GM21576 (cell line): ENCODE results near the gene ZNF451.
A peak's percentile ranks its signal among the peaks of the same experiment; 100 is the strongest.
"Not testable (repeated sequence)": the region's sequence is repeated elsewhere in the genome, so short reads cannot be mapped to it uniquely, and the experiment has no call there.

ENCODE experiments used
- ATAC-seq: cut with Tn5 transposase; IDR thresholded peaks from one replicate; pipeline ENCODE4 v1.9.1; 2021; ENCODE audit warnings: mild to moderate bottlenecking, moderate library complexity; ENCODE audit not compliant: unreplicated experiment

The ZNF451 gene

DNA sequence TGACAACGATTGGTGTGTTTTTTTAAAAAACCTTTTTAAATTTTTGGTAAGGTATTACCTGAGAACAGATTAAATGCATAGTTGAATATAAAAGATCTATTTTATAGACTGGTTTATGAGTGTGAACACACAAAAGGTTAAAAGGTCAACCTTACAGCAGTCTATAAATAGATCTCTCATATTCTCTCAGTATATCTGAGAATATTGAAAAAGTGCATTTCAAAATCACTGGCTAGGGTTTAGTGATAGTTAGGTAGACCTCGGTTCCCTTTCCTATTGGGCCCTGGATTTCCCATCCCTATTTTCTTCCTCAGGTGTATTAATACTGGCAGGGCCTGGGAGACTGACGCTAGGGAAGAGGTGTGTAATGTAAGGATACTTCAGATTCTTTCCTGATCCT is 723 bp upstream of the ZNF451 start:
- no peak for ATAC-seq

GRCh38 chr6:57090458-57091067 is 575 bp downstream of the ZNF451 start:
- ATAC-seq: peak; percentile 5

- not testable (repeated sequence) for ATAC-seq
These were observed 1.4 kb downstream of the ZNF451 start for GRCh38 chr6:57091375-57091774.

DNA sequence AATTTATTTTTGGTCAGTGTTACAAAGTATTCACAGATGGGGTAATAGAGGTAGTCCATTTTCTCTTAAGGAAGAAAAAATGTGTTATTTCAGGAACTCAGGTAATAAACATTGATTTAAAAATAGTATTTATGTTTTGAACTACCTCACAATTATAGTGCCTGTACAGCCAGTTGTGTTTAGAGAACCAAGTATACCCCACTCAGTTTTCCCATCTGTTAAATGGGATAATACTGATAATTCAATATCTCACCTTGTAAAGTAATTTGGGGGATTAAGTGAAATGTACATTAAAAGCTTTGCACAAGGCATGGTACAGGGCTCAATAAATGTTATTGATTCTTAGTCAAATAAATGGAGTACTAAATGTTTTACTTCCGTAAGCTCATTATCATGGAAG is 4.7 kb downstream of the ZNF451 start:
- no peak for ATAC-seq

- no peak for ATAC-seq
These were observed 7.6 kb downstream of the ZNF451 start for GRCh38 chr6:57097596-57097995.

DNA sequence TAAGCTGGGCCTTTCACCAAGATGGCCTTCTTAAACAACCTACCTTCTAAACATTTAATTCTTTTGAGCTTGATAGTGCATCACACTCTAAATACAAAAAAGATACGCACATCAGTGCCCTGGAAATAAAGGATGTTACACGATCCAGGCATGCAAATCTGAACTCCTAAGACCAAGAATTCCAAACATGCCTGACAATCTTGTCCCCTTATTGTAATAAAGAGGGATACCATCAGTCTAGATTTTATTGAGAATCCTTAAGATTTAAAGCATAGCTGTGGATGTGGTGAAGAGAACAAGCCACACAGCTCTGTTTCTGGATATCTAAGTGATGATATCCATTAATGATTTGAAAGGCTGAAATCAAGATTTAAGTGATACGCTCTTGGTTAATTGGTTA is 13.0 kb downstream of the ZNF451 start:
- ATAC-seq: no peak

DNA sequence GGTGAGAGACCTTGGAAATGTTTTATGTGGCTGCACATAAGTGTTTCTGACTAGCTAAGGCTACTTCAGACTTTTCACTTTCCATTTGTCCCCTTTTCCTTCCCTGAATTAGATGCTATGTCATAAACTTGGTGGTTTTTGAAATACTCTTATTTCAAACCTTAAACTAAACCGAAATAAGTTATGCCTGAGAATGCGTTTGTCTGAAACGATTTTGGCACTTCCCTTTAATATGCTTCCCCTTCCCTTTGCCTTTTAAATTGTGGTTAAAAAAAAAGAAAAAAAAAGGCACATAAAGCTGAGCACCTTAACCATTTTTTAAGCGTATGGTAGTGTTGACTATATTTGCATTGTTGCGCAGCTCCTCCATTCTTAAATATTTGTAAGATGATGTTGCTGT is 14.3 kb downstream of the ZNF451 start:
- ATAC-seq: no peak

DNA sequence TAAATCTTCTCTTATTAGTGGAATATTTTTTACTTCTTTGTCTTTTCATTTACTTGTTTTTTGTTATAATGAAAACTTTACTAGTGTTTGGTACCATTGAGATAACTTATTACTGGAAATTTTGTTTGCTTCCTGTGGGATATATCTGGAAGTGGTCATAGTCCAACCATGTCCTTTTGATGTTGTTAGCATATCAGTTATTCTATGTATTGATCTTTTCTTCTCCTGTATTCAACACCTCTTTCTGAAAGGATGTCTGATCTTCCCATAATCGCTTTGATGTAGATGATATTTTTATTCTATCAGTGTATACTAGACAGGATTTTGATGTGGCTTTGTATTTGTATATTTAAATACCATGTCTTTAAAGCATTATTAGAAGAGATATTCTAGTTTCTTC is 17.0 kb downstream of the ZNF451 start:
- ATAC-seq: no peak

- peak; percentile 98 for ATAC-seq
These were observed 18.7 kb downstream of the ZNF451 start for GRCh38 chr6:57108691-57109090.

DNA sequence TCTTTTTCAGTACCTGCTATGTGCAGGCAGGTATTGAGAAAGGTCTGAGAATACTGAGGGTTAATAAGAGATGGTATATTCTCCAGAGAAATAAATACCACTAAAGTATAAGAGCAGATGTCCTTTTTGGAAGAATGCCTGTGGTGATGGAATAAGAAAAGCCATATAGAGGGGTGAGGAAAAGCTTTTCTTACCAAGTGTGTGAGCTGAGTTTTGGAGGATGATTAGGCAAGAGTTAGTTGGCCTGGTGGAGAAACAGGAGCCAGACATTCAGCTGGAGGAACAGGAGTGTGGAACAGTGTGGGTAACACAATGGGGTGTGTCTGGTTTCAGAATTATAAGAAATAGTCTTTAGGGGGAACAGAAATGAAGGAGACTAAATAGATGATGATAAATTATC is 19.9 kb downstream of the ZNF451 start:
- ATAC-seq: no peak

- no peak for ATAC-seq
These were observed 23.1 kb downstream of the ZNF451 start for GRCh38 chr6:57113105-57113504.

- no peak for ATAC-seq
These were observed 26.8 kb downstream of the ZNF451 start for GRCh38 chr6:57116776-57117175.

DNA sequence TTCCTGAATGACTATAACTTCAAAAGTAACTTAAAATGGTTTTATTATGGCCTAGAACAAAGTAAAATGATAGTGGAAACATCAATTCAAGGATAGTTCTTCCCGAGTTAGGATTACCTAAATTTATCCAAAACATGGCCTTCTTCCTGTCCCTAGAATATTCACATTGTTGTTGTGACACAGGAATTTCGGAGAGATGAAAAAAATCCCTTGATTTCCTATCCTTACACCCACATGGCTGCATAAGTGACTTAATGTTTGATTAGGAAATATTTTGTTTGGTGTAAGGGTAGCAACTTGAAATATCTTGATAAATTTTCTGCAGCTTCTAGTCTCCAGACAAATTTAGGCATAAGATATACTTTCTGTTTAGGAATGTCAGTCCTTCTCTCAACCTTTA is 27.8 kb downstream of the ZNF451 start:
- no peak for ATAC-seq

DNA sequence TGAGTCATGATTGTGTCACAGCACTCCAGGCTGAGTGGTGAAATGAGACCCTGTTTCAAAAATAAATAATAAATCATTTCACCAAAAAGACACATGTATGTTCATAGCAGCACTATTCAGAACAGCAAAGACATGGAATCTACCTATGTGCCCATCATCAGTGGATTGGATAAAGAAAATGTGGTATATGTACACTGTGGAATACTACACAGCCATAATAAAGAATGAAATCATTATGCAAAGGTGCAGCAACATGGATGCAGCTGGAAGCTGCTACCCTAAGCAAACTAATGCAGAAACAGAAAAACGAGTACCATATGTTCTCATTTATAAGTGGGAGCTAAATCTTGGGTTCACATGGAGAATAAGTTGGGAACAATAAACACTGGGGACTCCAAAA is 33.1 kb downstream of the ZNF451 start:
- ATAC-seq: no peak

GRCh38 chr6:57127763-57128162 is 37.8 kb downstream of the ZNF451 start:
- no peak for ATAC-seq

GRCh38 chr6:57130661-57131177 is 40.7 kb downstream of the ZNF451 start:
- ATAC-seq: no peak

DNA sequence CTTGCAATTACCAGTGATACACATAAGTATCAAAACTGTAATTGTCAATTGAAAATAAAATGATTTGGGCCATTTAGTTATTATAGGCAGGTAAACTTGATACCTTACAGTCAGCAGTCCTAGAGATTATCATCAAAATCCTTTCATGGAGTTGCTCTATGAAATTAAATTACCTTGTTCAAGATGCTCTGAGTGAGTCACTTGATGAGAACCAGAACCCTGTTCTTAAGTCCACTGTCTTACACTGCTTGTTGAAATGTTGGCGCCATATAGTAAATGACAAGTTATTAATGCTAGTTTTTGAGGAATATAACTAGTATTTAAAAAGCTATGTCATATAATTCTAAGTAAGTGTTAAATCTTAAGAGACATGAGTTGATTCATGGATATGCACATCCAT is 45.0 kb downstream of the ZNF451 start:
- no peak for ATAC-seq

GRCh38 chr6:57135885-57136284 is 45.9 kb downstream of the ZNF451 start:
- ATAC-seq: no peak

DNA sequence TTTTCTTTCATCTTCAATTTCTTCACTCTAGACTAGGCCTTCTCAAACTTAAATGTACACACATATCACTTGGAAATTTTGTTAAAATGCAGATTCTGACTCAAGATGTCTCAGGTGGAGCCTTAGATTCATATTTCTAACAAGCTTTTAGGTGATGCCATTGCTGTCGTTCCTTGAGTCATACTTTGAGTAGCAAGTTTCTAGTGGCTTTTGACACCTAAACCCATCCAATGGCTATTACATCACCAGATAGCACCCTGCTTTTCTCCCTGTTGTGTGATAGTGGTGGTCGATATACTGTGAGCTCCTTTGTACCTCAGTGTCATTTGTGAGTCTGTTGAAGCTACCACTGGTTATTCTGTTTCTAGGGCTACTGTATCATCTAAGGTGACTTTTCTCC is 47.4 kb downstream of the ZNF451 start:
- no peak for ATAC-seq

- ATAC-seq: no peak
These were observed 48.0 kb downstream of the ZNF451 start for GRCh38 chr6:57138026-57138425.

- ATAC-seq: no peak
These were observed 51.6 kb downstream of the ZNF451 start for GRCh38 chr6:57141451-57142177.

DNA sequence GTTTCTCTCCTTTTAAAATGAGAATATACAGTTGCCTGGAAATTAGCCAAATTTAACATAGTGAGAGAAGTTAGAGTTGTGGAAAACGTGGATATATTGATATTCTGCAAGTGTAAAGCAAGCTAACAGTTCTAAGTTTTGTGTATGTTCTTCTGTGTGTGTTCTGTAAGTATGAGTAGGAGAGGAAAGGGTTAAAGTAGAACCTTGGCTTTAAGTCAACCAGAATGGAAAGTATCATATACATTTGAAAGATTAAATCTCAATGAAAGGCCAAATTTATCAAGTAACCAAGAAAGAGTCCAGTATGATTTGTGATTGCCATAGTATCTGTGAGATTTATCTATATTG is 52.2 kb downstream of the ZNF451 start:
- ATAC-seq: no peak

- no peak for ATAC-seq
These were observed 53.7 kb downstream of the ZNF451 start for GRCh38 chr6:57143690-57144089.
